B cell (primary cell): ENCODE data around the gene QRICH2. TPM values are rescaled to one million over a fixed set of nuclear protein-coding genes. Genes with fewer than 3 reads are reported as not detected.
"Not testable (repeated sequence)": the region's sequence is repeated elsewhere in the genome, so short reads cannot be mapped to it uniquely, and the experiment has no call there.

ENCODE experiments used
- ATAC-seq: fragments of 200-7000 bp; cut with Tn5 transposase; one replicate; pipeline ENCODE4 v1.10.0; 2021; ENCODE audit warnings: low read depth, mild to moderate bottlenecking, moderate number of reproducible peaks, moderate library complexity
- CTCF ChIA-PET: fragments of 350-600 bp; sonication (Branson Sonifier 250); formaldehyde crosslinking; loops from one replicate; lab custom pipeline; 2021; ENCODE audit warnings: antibody characterized with exemption, inconsistent platforms; lab: Charles Lee
- POLR2A ChIA-PET: fragments of 350-600 bp; sonication (Branson Sonifier 250); formaldehyde crosslinking; loops from one replicate; lab custom pipeline; 2021; ENCODE audit warnings: antibody characterized with exemption; lab: Charles Lee
- DNase-seq: peaks from one replicate; pipeline ENCODE4 v3.0.0; 2013
- H2AFZ ChIP-seq: 2 replicates; pipeline ENCODE4 v1.6.1; 2012; ENCODE audit warnings: mild to moderate bottlenecking, low read depth, low read length; ENCODE audit not compliant: insufficient read depth, poor library complexity, severe bottlenecking
- H3K27ac ChIP-seq, 2 donors: 1 replicate in 1 of 2; 2 replicates in 1 of 2; pipeline ENCODE4 v1.5.1; 2012 to 2013; ENCODE audit warnings: low read length in 2 of 2, mild to moderate bottlenecking in 2 of 2, moderate library complexity in 1 of 2
- H3K27me3 ChIP-seq, 4 experiments: fragments of 200-600 bp in 1 of 4; sonication (generic) in 1 of 4; replicated peaks in 1 of 4; 1 replicate in 2 of 4; 2 replicates in 2 of 4; pipeline versions ENCODE4 v1.6.1 to v1.7.0; 2013 to 2016; ENCODE audit warnings: low read length in 3 of 4, mild to moderate bottlenecking in 2 of 4, mixed read lengths in 1 of 4, moderate library complexity in 1 of 4; ENCODE audit not compliant: insufficient read depth in 4 of 4, control insufficient read depth in 3 of 4; ENCODE audit errors: control extremely low read depth in 1 of 4
- H3K36me3 ChIP-seq, 2 experiments: replicated peaks in 1 of 2; 1 replicate in 1 of 2; 2 replicates in 1 of 2; pipeline versions ENCODE4 v1.6.1 to v1.7.1; 2013; ENCODE audit warnings: low read length in 1 of 2; ENCODE audit not compliant: insufficient read depth in 2 of 2, control insufficient read depth in 1 of 2; ENCODE audit errors: control extremely low read depth in 1 of 2, extremely low read depth in 1 of 2
- H3K4me1 ChIP-seq, 2 donors: fragments of 200-600 bp in 1 of 2; sonication (generic) in 1 of 2; 1 replicate in 1 of 2; 2 replicates in 1 of 2; pipeline versions ENCODE4 v1.5.1 to v1.6.1; 2013 to 2017; ENCODE audit warnings: low read length in 2 of 2; ENCODE audit not compliant: control insufficient read depth in 2 of 2, insufficient read depth in 2 of 2
- H3K4me2 ChIP-seq: replicated peaks from 2 replicates; pipeline ENCODE3; 2012; ENCODE audit warnings: mild to moderate bottlenecking, low read depth, low read length; ENCODE audit not compliant: poor library complexity, severe bottlenecking
- H3K4me3 ChIP-seq, 5 experiments: fragments of 200-600 bp in 1 of 5; sonication (generic) in 1 of 5; 1 replicate in 3 of 5; 2 replicates in 2 of 5; pipeline versions ENCODE4 v1.5.1 to v1.7.0; 2011 to 2016; ENCODE audit warnings: low read length in 4 of 5, mild to moderate bottlenecking in 4 of 5, low read depth in 2 of 5, control low read depth in 1 of 5, moderate library complexity in 1 of 5; ENCODE audit not compliant: insufficient read depth in 1 of 5; ENCODE audit errors: control extremely low read depth in 1 of 5, extremely low read depth in 1 of 5
- H3K79me2 ChIP-seq: fragments of 200-600 bp; sonication (generic); one replicate; pipeline ENCODE4 v1.6.0; 2016; ENCODE audit warnings: low read length; ENCODE audit not compliant: control insufficient read depth, insufficient read depth
- H3K9ac ChIP-seq: fragments of 200-600 bp; sonication (generic); 2 replicates; pipeline ENCODE4 v1.6.1; 2017; ENCODE audit warnings: mild to moderate bottlenecking, low read length, moderate library complexity
- H3K9me3 ChIP-seq, 3 donors: one replicate each; pipeline versions ENCODE4 v1.6.1 to v1.7.1; 2013; ENCODE audit warnings: low read length in 2 of 3; ENCODE audit not compliant: control insufficient read depth in 2 of 3, insufficient read depth in 1 of 3; ENCODE audit errors: control extremely low read depth in 1 of 3
- H4K20me1 ChIP-seq: 2 replicates; pipeline ENCODE4 v1.6.0; 2012; ENCODE audit warnings: mild to moderate bottlenecking, low read length; ENCODE audit not compliant: insufficient read depth, control insufficient read depth, poor library complexity, severe bottlenecking
- H3K27ac Mint-ChIP-seq: one replicate; pipeline ENCODE4 v1.8.0; 2021; ENCODE audit warnings: mixed read lengths
- H3K27me3 Mint-ChIP-seq: one replicate; pipeline ENCODE4 v1.8.0; 2021; ENCODE audit warnings: mixed read lengths
- H3K4me1 Mint-ChIP-seq: one replicate; pipeline ENCODE4 v1.8.0; 2021; ENCODE audit warnings: mixed read lengths
- H3K4me3 Mint-ChIP-seq: one replicate; pipeline ENCODE4 v1.8.0; 2021; ENCODE audit warnings: mixed read lengths
- H3K9me3 Mint-ChIP-seq: one replicate; pipeline ENCODE4 v1.8.0; 2022; ENCODE audit warnings: mixed read lengths; ENCODE audit not compliant: insufficient read depth
- CTCF ChIP-seq: fragments of 200-600 bp; IDR thresholded peaks from one replicate; pipeline ENCODE4 v1.8.0; 2022; ENCODE audit warnings: antibody characterized with exemption, mild to moderate bottlenecking
- EZH2 ChIP-seq: IDR thresholded peaks from 2 replicates; pipeline ENCODE4 v1.6.1; 2012; ENCODE audit warnings: borderline replicate concordance, low read depth, mild to moderate bottlenecking, moderate library complexity, low read length; ENCODE audit not compliant: insufficient read depth, poor library complexity, severe bottlenecking
- WGBS: methylation state at CpG from one replicate; pipeline ENCODE4 v1.1.5; 2013; ENCODE audit warnings: missing lambda C conversion rate; ENCODE audit not compliant: insufficient coverage; 5-methylcytosine and 5-hydroxymethylcytosine counted together
- intact Hi-C: fragments of 100-400 bp; cut with micrococcal nuclease; formaldehyde crosslinking; loops from one replicate; pipeline ENCODE4 v1.10.0; 2022
- polyA plus RNA-seq: library from polyadenylated mRNA; depleted of rRNA; stranded (reverse); fragments of >200 nt; gene quantifications from 2 replicates; pipeline ENCODE4 v1.2.3, GENCODE V29; 2012
- total RNA-seq, 2 donors: library from RNA; stranded (reverse); fragments of 120-200 nt in 1 of 2; gene quantifications; 1 replicate in 1 of 2; 2 replicates in 1 of 2; pipeline versions ENCODE4 v1.2.3 to v1.2.4, GENCODE V29; 2013 to 2022

Gene QRICH2
- total and polyA plus RNA-seq, 2 donors (not counting 1 experiment from before 2014, with no cell fraction given), result 4.4 to 4.5 TPM

- H3K79me2 ChIP-seq, result no peaks in the 10 kb centered on the region
- no peak overlapping the region for H3K27ac Mint-ChIP-seq
- no peaks in the 10 kb centered on the region for H3K9me3 Mint-ChIP-seq
- H3K27me3 Mint-ChIP-seq, result peaks cover 9% of the 10 kb centered on the region
- intact Hi-C loops, result no loop called here
- TF ChIP-seq CTCF (no peak), EZH2 (no peak)
- CTCF ChIA-PET, result interaction anchor here (2.0 kb wide), 1 partner anchor 52 kb away, joined by 5 read pairs; no protein-coding TSS in a partner anchor
- ATAC-seq, result no peak
- no peak overlapping the region for H3K4me3 Mint-ChIP-seq
- no peak overlapping the region for H3K9ac ChIP-seq
- no peak overlapping the region for H3K4me3 ChIP-seq
- H3K9me3 ChIP-seq, result peaks cover 0 to 1% (median 0%) of the 10 kb centered on the region in 3 donors
- no peaks in the 10 kb centered on the region for H4K20me1 ChIP-seq
- no peaks in the 10 kb centered on the region for H3K36me3 ChIP-seq
- no peaks in the 10 kb centered on the region for H3K4me1 ChIP-seq
- H3K4me2 ChIP-seq, result no peak overlapping the region
- H3K4me1 Mint-ChIP-seq, result no peaks in the 10 kb centered on the region
- H3K27ac ChIP-seq, result no peak overlapping the region
- POLR2A ChIA-PET, result no interaction called here
- DNase-seq, result no peak
- no peak overlapping the region for H2AFZ ChIP-seq
- 57% methylated on average over 1 of the region's 2 CpGs for WGBS
- H3K27me3 ChIP-seq, result no peaks in the 10 kb centered on the region
Observed at GRCh38 chr17:76232342-76232741, 75.7 kb downstream of the QRICH2 start.

- H3K27ac Mint-ChIP-seq, H3K27me3 Mint-ChIP-seq, ATAC-seq, H4K20me1 ChIP-seq, H2AFZ ChIP-seq, H3K4me2 ChIP-seq, H3K9me3 ChIP-seq, H3K9ac ChIP-seq, H3K27me3 ChIP-seq, H3K4me1 Mint-ChIP-seq, intact Hi-C loops, H3K9me3 Mint-ChIP-seq, H3K4me3 ChIP-seq, H3K36me3 ChIP-seq, H3K4me1 ChIP-seq, DNase-seq, POLR2A ChIA-PET, H3K4me3 Mint-ChIP-seq, H3K27ac ChIP-seq, CTCF ChIA-PET, H3K79me2 ChIP-seq: not testable (repeated sequence)
- 96% methylated on average over 14 of the region's 19 CpGs for WGBS
Observed at GRCh38 chr17:76226749-76227148, 81.3 kb downstream of the QRICH2 start.

- H3K4me2 ChIP-seq, H3K4me3 ChIP-seq, H3K9me3 Mint-ChIP-seq, intact Hi-C loops, H2AFZ ChIP-seq, H3K79me2 ChIP-seq, H3K9ac ChIP-seq, H3K27ac Mint-ChIP-seq, H3K27me3 Mint-ChIP-seq, H3K4me1 ChIP-seq, H3K9me3 ChIP-seq, H3K36me3 ChIP-seq, ATAC-seq, H3K27me3 ChIP-seq, H3K27ac ChIP-seq, DNase-seq, H3K4me3 Mint-ChIP-seq, H3K4me1 Mint-ChIP-seq, H4K20me1 ChIP-seq, POLR2A ChIA-PET: not testable (repeated sequence)
- 92% methylated on average over 1 of the region's 7 CpGs for WGBS
- CTCF ChIA-PET, result interaction anchor here (1.1 kb wide), 1 partner anchor 54 kb away, joined by 4 read pairs; no protein-coding TSS in a partner anchor
Observed at GRCh38 chr17:76225373-76226086, 82.5 kb downstream of the QRICH2 start.
